HG02798 (cell line): ENCODE data around the gene ANKRD29.
"Not testable (repeated sequence)": the region's sequence is repeated elsewhere in the genome, so short reads cannot be mapped to it uniquely, and the experiment has no call there.

Source experiments
- ATAC-seq: cut with Tn5 transposase; IDR thresholded peaks from one replicate; pipeline ENCODE4 v1.9.1; 2021; ENCODE audit warnings: mild to moderate bottlenecking; ENCODE audit not compliant: unreplicated experiment, poor library complexity

The ANKRD29 gene

DNA sequence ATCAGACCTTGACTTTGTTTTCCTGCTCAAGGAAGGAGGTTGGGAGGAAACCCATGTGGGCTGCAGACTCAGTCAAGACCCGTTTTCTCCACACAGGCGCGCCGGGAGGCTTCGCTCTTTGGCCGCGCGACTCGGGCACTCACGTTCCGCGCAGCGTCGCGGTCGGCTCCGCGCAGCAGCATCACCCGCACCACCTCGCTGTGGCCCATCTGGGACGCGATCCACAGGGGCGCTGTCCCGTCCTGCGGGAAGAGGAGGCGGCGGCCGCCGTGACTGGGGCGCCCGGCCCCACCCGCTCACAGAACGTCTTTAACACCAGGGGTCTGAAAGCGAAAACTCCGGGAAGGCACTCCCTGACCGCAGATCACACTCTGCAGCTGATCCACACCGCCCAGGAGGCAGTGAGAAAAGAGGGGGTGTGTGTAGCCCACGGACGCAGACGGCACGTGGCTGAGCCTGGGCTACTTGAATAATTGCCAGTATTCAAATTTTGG lies 43.3 kb downstream of the ANKRD29 start:
- peak; percentile 13 for ATAC-seq

DNA sequence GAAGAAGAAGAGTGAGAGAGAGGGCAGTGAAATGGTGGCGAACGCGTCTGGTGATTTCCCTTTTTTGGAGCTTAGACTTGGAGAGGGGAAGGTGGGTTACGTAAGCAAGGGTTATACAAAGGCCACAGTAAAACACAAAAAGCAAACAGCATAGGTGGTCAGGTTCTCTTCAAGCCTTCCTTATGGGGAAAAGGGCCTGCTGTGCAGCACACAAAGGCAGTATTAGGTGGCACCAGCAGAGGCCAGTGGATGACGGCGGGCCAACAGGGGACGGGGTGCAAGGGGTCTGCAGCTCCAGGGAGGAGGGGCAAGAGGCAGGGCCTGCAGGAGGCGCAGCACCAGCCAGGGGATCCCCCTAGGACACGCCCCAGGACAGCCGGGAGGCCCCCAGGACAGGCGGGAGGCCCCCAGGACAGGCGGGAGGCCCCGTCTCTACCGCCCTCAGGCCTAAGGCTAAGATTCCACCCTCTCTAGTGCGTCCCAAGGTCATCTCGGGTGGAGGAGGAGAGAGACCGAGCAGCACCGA lies 43.8 kb downstream of the ANKRD29 start:
- ATAC-seq, result peak; percentile 28

DNA sequence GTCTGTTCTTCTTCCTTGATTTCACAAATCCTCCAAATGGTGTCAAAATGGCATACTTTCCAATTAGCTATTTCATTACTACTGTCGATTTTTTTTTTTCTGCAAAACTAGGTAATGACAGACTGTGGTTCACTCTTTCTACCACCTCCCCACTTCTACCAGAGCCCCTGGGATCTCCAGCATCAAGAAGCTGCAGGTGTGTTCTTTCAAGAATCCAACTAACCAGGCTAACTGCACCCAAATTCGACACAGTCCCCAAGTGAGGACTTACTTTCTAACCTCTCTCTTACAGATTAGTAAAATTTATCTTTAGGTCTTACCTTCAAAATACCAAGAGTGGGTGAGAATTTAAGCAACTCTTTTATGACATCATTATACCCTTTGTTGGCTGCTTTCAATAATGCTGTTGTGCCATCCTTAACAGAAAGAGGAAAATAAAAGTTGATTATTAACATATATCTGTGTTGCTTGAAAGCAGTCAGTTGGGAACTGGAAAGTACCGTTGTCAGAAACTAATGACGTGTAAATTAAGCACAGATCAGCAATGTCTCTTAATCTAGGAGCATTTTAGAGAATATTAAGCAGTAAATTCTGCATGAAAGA lies 45.2 kb downstream of the ANKRD29 start:
- peak; percentile 57 for ATAC-seq

DNA sequence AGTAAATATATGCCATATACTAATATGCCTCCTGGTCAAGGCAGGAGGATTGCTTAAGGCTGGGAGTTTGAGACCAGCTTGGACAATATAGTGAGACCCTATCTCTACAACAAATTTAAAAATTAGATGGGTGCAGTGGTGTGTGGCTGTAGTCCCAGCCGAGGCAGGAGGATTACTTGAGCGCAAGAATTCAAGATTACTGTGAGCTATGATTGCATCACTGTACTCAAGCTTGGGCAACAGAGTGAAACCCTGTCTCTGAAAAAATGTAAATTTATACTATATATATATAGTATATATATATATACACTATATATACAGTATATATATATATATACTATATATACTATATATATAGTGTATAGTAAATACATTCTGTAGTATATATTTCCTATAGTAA lies 46.5 kb downstream of the ANKRD29 start:
- ATAC-seq, result no peak

DNA sequence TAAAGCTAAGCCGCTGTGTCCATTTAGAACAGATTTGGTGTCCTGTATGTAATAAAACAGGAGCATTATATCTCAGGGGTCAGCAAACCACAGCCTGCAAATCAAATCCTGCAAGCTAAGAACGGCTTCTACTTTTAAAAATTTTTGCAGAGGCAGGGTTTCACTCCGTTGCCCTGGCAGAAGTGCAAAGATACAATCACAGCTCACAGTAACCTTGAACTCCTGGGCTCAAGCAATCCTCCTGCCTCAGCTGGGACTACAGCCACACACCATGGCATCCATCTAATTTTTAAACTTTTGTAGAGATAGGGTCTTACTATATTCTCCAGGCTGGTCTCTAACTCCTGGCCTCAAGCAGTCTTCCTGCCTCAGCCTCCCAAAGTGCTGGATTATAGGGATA lies 47.8 kb downstream of the ANKRD29 start:
- no peak for ATAC-seq

DNA sequence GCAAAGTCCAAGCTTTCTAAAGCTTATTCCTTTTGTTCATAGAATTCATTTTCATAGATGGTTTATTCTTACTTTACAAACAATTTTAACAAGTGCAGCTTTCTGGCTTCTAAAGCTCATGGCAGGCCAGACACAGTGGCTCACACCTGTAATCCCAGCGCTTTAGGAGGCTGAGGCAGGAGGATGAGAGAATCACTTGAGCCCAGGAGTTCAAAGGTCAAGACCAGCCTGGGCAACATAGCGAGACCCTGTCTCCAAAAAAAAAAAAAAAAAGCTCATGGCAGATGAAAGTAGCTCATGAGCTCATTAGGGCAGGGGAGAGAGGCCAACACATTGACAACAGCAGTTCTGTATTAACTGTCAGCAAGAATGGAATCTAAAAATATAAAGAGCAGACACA lies 48.3 kb downstream of the ANKRD29 start:
- no peak for ATAC-seq

DNA sequence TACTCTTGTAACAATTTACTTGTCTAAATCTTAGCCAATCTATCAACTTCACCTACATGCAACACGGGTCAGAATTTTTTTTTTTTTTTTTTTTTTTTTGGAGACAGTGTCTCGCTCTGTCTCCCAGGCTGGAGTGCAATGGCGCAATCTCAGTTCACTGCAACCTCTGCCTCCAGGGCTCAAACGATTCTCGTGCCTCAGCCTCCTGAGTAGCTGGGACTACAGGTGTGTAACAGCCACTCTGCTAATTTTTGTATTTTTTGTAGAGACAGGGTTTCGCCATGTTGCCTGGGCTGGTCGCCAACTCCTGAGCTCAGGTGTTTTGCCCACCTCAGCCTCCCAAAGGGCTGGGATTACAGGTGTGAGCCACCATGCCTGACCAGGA lies 49.6 kb downstream of the ANKRD29 start:
- not testable (repeated sequence) for ATAC-seq

DNA sequence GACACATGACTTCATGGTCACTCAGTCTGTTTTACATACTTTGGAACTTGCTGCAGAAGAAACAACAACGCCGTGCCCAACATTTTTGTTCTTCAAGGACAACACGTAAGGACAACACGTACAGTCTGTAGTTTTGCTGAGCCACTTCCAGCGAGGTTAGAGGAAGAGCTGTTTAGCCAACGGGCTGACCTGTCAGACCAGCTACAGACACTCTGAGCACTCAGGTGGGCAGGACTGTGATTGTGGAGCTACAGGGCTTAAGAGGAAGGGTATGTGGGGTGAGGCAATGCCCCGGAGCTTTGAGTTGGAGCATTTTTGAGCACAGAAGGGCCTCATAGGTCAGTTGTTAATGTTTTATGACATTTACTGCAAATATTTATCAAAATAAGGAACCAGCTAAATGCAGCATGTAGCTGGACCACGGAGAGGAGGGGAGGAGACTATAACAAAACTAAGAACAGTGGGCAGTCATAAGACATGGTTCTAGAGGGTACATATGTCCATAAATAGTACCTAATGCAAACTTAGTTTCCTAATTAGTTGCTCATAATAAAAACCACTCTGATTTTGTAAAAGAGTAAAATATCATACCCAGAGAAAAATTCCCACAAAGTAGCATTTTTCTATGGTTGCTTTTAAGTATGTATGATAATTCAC lies 50.1 kb downstream of the ANKRD29 start:
- no peak for ATAC-seq

DNA sequence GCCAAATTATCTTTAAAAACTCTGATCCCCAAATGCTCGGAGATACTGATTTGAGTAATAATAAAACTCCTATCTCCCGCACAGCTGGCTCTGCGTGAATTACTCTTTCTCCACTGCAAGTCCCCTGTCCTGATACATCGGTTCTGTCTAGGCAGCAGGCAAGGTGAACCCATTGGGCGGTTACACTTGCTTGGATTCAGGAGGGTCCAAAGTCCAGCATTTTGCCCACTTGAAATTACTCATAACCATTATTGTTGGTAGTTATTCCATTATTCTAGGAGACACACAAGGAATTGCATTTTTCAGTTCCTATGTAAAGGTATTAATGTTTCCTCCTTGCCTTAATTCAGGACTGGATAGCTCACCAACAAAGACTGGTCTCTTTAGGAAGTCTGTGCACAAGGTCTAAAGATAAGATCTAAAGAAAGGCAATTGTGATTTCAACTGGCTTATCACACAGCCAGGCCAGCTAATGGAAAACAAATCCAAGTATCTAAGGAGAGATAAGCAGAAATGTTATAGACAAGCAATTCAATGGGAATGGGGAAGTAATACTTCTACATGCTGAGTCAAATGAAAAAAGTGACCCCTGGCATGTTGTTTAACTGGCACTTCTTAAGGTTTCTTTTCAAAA lies 53.2 kb downstream of the ANKRD29 start:
- ATAC-seq, result no peak

DNA sequence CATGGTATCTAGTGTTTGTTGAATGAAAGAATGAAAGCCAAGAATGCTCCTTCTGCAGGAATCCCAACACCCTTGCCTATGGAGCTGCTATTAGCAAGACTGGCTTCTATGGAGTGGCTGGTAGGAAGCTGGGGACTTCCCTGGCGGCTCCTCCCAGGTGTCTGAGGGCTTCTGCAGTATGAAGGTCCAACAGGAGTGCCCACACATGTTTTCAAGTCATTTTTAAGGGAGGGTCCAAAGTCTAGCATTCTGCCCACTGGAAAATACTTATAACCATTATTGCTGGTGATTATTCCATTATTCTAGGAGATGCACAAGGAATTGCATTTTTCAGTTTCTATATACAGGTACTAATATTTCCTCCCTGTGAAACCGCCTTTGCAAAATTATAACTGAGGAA lies 54.5 kb downstream of the ANKRD29 start:
- no peak for ATAC-seq

DNA sequence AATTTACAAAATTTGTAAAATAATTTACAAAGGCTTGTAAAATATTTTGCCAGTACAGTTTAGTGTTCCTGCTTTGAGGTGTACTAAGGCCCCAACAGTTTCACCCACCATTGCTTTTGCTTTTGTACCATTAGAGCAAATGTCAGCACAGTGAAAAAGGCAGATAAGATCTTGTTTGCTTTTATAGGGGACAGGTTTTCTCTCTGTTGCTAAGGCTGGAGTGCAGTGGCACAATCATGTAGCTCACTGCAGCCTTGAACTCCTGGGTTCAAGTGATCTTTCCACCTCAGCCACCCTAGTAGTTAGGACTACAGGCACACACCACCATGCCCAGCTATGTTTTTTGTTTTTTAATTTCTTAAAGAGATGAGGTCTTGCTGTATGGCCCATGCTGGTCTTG lies 56.8 kb downstream of the ANKRD29 start:
- ATAC-seq, result no peak

DNA sequence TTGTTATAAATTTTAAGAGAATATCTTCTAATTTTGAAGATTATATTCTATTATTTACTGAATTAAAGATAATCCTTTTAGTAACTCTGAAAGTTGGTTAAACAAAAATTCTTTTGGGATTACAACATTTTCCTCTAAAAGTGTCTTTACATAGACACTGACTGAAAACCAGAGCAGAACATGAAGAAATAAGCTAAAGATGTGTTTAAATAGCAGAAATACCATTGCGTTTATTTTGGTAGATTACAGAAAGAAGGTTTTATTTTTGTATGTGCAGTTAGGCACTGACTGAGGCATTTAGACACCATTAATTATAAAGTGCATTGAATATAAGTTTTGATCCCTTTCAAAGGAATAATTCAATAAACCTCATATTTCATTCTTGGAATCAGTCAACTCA lies 62.9 kb downstream of the ANKRD29 start:
- ATAC-seq, result no peak

DNA sequence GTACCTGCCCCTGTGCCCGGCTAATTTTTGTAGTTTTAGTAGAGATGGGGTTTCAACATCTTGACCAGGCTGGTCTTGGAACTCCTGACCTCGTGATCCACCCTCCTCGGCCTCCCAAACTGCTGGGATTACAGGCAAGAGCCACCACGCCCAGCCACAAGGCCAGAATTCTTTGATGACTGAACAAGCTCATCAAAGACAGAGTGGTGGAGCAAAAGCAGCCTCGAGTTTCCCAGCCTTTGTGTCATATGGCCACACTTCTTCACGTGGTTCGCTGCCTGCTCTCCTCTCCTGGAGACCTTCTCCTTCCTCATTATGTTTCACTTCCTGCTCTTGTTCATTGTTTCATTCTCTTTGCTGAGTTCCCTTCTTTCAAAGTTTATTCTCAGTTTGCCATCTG lies 66.5 kb downstream of the ANKRD29 start:
- ATAC-seq, result no peak

DNA sequence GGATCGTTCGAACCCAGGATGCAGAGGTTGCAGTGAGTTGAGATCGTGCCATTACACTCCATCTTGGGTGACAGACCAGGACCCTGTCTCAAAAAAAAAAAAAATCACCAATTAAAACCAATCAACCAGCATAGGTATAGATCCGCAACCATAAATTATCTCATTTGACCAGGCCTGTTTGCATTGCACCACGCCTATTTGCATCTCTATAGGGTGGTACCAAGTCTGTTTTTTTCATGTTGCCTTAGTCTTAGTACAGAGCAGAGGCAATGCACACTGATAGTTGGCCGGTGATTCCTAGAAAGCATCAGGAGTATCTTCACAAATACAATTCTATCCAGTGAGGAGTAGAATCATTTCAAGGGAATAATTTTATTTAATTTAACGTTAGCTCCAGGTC lies 67.1 kb downstream of the ANKRD29 start:
- no peak for ATAC-seq

DNA sequence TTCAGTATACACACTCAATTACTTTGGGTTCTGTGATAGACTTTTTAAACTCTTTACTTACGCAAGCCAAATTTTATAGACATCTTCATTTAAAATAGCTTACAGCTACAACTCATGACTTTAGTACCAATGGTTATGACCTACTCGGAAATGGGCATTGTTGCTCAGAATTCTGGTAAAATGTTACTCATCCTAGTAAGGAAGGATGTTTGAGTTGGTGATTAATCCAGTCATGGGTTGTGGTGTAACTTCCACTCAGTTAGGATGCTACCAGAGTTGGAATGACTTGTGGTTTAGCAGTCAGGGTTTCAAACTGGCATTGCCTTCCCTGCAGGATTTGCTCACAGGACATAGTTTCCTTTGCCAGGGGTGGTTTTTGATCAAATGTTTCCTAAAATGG lies 69.0 kb downstream of the ANKRD29 start:
- ATAC-seq, result no peak

DNA sequence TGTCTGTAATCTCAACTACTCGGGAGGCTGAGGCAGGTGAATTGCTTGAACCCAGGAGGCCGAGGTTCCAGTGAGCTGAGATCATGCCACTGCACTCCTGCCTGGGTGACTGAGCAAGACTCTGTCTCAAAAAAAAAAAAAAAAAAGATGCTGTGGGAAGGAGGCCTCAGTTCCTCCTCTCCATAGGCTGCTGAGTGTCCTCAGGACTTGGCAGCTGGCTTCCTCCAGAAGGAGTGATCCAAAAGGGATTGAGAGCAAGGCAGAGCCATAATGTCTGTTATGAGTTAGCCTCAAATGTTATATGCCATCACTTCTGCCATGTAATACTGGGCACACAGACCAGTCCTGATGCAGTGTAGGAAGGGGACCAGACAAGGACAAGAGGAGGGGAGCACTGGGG lies 69.8 kb downstream of the ANKRD29 start:
- no peak for ATAC-seq

DNA sequence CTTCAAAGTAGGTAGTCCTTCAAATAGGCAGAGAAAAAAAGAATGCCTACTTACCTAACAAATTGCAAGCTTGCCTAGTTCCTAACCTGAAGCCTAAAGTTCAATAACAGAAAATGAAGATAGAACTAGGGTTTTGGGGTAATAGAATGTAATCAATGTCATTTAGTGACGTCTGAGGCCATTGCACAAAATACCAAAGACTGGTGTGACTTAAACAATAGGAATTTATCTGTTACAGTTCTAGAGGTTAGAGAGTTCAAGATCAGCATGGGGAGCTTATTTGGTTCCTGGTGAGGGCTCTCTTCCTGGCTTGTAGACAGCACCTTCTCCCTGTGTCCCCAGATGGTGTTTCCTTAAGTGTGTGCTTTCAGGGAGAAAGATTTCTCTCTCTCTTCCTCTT lies 71.7 kb downstream of the ANKRD29 start:
- no peak for ATAC-seq

DNA sequence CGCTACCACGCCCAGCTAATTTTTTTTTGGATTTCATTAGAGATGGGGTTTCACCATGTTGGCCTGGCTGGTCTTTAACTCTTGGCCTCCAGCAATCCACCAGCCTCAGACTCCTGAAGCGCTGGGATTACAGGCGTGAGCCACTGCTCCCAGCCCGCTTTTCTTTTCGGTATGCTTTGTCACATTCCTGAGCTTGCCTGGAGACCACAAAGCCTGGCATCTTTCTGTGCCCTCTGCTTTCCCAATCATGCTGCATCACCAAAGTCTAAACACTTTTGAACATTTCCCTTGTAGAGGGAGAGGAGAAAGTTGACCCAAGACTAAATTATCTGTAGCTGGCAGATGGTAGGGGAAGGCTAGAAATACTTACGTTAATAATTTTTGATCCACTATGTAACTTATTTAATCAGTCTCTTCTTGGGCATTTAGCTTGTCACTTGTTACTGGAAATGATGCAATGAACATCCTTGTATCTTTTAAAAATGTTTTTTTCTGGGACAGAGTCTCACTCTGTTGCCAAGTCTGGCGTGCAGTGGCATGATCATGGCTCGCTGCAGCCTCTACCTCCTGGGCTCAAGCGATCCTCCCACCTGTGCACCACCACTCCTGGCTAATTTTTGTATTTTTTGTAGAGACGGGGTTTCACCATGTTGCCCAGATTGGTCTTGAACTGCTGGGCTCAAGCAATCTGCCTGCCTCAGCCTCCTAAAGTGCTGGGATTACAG lies 73.7 kb downstream of the ANKRD29 start:
- no peak for ATAC-seq

DNA sequence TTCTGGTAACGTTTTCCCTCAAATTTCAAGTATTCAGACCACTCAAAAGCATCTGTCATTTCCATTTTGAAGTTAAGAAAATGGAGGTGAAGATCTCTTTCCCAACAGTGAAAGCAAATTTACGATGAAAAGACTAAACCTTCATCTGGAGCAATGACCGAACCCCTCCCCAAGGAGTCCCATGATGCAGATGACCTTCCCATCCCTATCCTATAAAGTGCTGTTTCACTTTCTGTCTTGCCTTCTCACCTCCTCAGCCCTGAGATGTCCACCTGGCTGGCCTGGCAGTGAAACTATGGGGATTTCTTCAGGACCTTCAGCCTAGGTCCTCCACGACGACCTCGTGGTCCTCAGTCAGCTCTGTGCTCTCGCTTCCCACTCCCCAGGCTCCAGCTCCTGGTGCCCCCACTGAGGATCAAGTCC lies 75.5 kb downstream of the ANKRD29 start:
- ATAC-seq, result no peak

DNA sequence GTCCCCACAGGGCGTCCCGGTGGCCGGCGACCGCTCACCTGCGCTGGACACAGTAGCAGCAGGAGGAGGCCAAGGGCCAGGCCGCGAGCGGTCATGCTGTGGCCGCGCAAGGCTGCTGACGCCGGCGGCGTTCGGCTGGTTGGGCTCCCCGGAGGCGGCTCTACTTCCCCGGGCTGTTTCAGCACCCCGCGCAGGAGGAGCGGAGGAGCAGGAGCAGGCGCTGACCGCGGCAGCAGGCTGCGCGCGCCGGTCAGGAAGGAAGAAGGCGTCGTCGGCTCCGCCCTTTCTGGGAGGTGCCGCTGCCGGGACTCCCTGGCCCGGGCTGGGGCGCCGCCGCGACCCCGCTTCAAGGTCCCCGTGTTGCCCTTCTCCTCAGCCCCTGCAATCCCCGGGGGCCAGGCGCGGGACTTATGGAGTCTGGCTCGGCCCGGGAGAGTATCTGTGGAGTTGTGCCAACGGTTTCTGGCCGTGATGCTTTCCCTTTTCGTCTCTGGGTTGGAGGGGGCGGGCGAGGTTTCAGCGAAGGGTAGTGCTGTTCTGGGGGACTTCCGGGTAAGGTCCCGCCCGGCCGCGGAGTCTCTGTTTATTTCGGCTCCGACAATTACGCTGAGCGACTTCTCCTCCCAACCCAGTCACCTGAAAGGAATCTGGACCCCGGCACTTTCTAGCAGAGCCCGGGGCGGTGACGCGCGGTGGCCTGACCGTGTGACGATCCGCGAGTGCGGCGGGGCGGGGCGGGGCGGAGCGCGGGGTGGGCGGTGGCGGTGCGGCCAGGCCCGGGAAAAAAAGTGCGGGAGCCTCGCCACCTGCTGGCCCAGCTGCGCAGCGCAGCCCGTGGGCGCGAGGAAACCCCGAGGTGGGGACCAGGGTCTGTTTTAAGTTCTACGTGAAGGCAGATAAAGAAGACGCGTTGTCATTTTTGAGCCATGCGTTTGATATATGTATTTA lies 76.2 kb downstream of the ANKRD29 start, which contains the start of gene NPC1:
Gene NPC1, minus strand, starts transcription at position 258 of the 948 bp plus-strand sequence. Its CDS starts 163 bp downstream, at position 95.
- ATAC-seq, result peak; percentile 92
